Stomach (tissue), 4 donors: Measurements from ENCODE around the gene SNTG2.

ENCODE experiments used
- EP300 ChIP-seq: sonication (generic); formaldehyde crosslinking; IDR thresholded peaks from one replicate; pipeline ENCODE4 v1.6.1; 2017; ENCODE audit warnings: antibody characterized with exemption
- POLR2A ChIP-seq, 4 donors: fragments of 450-650 bp; IDR thresholded peaks; one replicate each; pipeline ENCODE4 v1.6.1; 2016; ENCODE audit warnings: antibody characterized with exemption in 4 of 4, control low read depth in 2 of 4, mild to moderate bottlenecking in 1 of 4, moderate library complexity in 1 of 4
- POLR2AphosphoS5 ChIP-seq, 3 donors: sonication (generic); formaldehyde crosslinking; IDR thresholded peaks; one replicate each; pipeline ENCODE4 v1.6.1; 2016; ENCODE audit warnings: antibody characterized with exemption in 3 of 3
- TF ChIP-seq, protein P1 (sequence below), 7 experiments: fragments of 450-650 bp in 4 of 7; fragments of 200-600 bp in 3 of 7; sonication (generic) in 3 of 7; IDR thresholded peaks; one replicate each; pipeline ENCODE4 v1.5.1; 2016 to 2019; ENCODE audit warnings: antibody characterized with exemption in 7 of 7, control low read depth in 2 of 7, mild to moderate bottlenecking in 1 of 7

DNA sequence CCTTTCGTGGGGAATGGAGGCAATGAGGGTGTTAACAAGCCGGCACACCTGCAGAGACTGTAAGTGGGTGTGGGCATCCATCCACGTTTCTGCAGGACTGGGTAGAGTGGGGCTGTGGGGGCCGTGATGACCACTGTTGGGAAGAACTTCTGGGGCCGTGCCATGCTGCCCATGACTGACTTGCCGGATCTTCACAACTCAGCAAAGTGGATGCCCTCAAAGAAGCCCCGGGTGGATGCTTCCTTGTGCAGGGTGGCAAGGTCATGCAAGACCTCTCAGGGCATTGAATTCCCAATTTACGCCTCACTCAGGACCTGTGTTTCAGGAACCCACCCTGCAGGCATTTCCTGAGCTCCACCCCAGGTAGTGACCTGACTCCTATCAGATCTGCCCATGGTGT is 319.2 kb downstream of the SNTG2 start:
- TF ChIP-seq, protein P1, sequence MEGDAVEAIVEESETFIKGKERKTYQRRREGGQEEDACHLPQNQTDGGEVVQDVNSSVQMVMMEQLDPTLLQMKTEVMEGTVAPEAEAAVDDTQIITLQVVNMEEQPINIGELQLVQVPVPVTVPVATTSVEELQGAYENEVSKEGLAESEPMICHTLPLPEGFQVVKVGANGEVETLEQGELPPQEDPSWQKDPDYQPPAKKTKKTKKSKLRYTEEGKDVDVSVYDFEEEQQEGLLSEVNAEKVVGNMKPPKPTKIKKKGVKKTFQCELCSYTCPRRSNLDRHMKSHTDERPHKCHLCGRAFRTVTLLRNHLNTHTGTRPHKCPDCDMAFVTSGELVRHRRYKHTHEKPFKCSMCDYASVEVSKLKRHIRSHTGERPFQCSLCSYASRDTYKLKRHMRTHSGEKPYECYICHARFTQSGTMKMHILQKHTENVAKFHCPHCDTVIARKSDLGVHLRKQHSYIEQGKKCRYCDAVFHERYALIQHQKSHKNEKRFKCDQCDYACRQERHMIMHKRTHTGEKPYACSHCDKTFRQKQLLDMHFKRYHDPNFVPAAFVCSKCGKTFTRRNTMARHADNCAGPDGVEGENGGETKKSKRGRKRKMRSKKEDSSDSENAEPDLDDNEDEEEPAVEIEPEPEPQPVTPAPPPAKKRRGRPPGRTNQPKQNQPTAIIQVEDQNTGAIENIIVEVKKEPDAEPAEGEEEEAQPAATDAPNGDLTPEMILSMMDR (IDR thresholded peaks at IDR 0.05): no peak
- TF ChIP-seq POLR2A (IDR thresholded peaks at IDR 0.05) (no peak), EP300 (no peak), POLR2AphosphoS5 (IDR thresholded peaks at IDR 0.05) (no peak)
